Esophagus squamous epithelium (tissue), 5 donors: ENCODE results near the gene ZIK1. TPM values are rescaled to one million over a fixed set of nuclear protein-coding genes. Genes with fewer than 3 reads are reported as not detected.
A peak's percentile ranks its signal among the peaks of the same experiment; 100 is the strongest.

Experiments
- DNase-seq: peaks from one replicate; lab custom pipeline; 2025; lab: John Stamatoyannopoulos, UW
- H3K27ac ChIP-seq, 4 donors: fragments of 200-600 bp; sonication (generic); one replicate each; pipeline ENCODE4 v1.5.1; 2016 to 2019; ENCODE audit warnings: mild to moderate bottlenecking in 1 of 4
- H3K27me3 ChIP-seq, 4 donors: fragments of 200-600 bp; sonication (generic); 1 replicate in 3 of 4; 2 replicates in 1 of 4; pipeline versions ENCODE4 v1.5.1 to v1.6.0; 2017 to 2021; ENCODE audit warnings: antibody characterized with exemption in 1 of 4
- H3K36me3 ChIP-seq, 3 donors: fragments of 200-600 bp; sonication (generic); one replicate each; pipeline ENCODE4 v1.5.1; 2016 to 2019
- H3K4me1 ChIP-seq, 3 donors: fragments of 200-600 bp; sonication (generic); one replicate each; pipeline ENCODE4 v1.5.1; 2017 to 2019
- H3K4me3 ChIP-seq, 4 donors: fragments of 200-600 bp; sonication (generic); 1 replicate in 3 of 4; 2 replicates in 1 of 4; pipeline ENCODE4 v1.5.1; 2016 to 2019; ENCODE audit warnings: mild to moderate bottlenecking in 2 of 4, moderate library complexity in 1 of 4
- H3K9me3 ChIP-seq, 3 donors: fragments of 200-600 bp; sonication (generic); one replicate each; pipeline ENCODE4 v1.5.1; 2016 to 2019
- POLR2A ChIP-seq, 4 donors: fragments of 450-650 bp; IDR thresholded peaks; one replicate each; pipeline ENCODE4 v1.6.1; 2017; ENCODE audit warnings: antibody characterized with exemption in 4 of 4, mild to moderate bottlenecking in 4 of 4, moderate library complexity in 3 of 4
- WGBS, 2 donors: methylation state at CpG; one replicate each; pipeline ENCODE4 v1.1.5; 2018; 5-methylcytosine and 5-hydroxymethylcytosine counted together
- intact Hi-C: fragments of 100-400 bp; cut with DNase I; formaldehyde crosslinking; loops from one replicate; pipeline ENCODE4 v1.15.0; 2022
- total RNA-seq, 4 donors: library from RNA; depleted of rRNA; stranded (reverse); fragments of >200 nt; gene quantifications; one replicate each; pipeline ENCODE4 v1.1.0, GENCODE V29; 2016
- TF ChIP-seq, protein P1 (sequence below), 6 experiments: fragments of 450-650 bp in 4 of 6; fragments of 200-600 bp in 2 of 6; sonication (generic) in 2 of 6; IDR thresholded peaks; one replicate each; pipeline ENCODE4 v1.5.1; 2016 to 2019; ENCODE audit warnings: antibody characterized with exemption in 6 of 6, mild to moderate bottlenecking in 4 of 6, moderate library complexity in 4 of 6
- donor health status: DM: yes; HTN: yes; CAD: no.

The ZIK1 gene
- 1 to 10 TPM in 3 of 4 donors, under 1 TPM in 1; 0.38 to 4.6 (median 3.1) TPM for total RNA-seq

DNA sequence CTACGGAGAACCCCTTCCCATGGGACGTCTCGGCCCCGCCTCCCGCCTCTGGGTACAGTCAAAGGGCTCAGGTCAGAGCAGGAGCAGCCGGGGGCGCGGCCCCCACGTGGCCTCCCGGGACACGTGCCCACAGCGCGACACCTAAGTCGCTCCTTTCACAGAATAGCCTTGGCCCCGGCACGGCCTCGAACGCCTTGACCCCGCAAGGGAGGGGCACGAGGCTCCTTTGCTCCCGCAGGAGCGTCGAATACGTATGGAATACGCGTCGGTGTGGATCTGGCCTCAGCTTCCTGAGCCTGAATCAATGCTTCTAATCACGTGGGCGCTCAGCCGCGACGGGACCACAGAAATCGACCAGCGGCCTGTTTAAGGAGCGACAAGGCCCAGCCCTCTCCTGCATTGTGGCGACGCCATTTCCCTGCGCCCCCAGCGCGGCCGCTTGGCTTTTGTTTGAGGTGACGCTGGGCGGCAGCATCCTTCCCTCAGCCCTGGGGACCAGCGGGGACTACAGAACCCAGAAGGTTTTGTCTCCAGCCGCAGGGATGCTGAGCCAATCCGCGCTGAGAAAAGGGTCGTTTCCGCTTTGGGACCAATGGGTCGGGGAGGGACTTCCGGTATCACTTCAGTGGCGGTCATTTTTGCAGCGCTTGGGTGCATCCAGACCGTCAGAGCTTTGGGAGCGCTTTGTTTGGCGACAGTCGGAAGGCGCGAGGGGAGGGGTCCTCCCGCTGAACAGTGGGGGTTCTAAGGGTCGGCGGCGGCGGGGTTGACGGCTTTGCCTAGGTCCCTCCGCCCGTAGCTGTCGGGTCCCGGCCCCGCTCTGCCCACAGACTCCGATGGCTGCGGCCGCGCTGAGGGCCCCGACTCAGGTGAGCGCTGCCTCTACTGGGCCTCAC, at the start of gene ZIK1:
Gene ZIK1 (plus strand): TSS at position 625 of the 896 bp plus-strand sequence. CDS start 212 bp downstream, at position 837.
- peak within 1 kb of the TSS; percentile 36 to 74 (median 62) for H3K4me3 ChIP-seq
- H3K27ac ChIP-seq = peak within 1 kb of the TSS in 2 of 4 donors; percentile 24 to 63
- no peaks in the 10 kb centered on the region for H3K27me3 ChIP-seq
- H3K9me3 ChIP-seq = peaks cover 0 to 71% (median 25%) of the 10 kb centered on the region in 3 donors
- TF ChIP-seq POLR2A (IDR thresholded peaks at IDR 0.05) = peak in 1 of 4 donors; percentile 14
- TF ChIP-seq, protein P1, sequence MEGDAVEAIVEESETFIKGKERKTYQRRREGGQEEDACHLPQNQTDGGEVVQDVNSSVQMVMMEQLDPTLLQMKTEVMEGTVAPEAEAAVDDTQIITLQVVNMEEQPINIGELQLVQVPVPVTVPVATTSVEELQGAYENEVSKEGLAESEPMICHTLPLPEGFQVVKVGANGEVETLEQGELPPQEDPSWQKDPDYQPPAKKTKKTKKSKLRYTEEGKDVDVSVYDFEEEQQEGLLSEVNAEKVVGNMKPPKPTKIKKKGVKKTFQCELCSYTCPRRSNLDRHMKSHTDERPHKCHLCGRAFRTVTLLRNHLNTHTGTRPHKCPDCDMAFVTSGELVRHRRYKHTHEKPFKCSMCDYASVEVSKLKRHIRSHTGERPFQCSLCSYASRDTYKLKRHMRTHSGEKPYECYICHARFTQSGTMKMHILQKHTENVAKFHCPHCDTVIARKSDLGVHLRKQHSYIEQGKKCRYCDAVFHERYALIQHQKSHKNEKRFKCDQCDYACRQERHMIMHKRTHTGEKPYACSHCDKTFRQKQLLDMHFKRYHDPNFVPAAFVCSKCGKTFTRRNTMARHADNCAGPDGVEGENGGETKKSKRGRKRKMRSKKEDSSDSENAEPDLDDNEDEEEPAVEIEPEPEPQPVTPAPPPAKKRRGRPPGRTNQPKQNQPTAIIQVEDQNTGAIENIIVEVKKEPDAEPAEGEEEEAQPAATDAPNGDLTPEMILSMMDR (IDR thresholded peaks at IDR 0.05) = no peak
- peak; percentile 51 for DNase-seq
- H3K36me3 ChIP-seq = peaks cover 0 to 18% (median 2%) of the 10 kb centered on the region in 3 donors
- WGBS, 2 donors = 3 to 10% methylated on average over 26 to 36 of the region's 76 CpGs
- intact Hi-C loops = no loop called here
- peaks cover 13 to 26% (median 16%) of the 10 kb centered on the region in 3 donors for H3K4me1 ChIP-seq

DNA sequence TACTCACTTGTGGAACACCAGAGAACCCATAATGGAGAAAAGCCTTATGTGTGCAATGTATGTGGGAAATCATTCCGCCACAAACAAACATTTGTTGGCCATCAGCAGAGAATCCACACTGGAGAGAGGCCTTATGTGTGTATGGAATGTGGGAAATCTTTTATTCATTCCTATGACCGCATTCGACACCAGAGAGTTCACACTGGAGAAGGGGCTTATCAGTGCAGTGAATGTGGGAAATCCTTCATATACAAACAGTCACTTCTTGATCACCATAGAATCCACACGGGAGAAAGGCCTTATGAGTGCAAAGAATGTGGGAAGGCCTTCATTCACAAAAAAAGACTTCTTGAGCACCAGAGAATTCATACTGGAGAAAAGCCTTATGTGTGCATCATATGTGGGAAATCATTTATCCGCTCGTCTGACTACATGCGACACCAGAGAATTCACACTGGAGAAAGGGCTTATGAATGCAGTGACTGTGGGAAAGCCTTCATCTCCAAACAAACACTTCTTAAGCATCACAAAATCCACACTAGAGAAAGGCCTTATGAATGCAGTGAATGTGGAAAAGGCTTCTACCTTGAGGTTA, 45.9 kb upstream of the ZIK1 start:
- intact Hi-C loops = no loop called here
- no peaks in the 10 kb centered on the region for H3K4me1 ChIP-seq
- TF ChIP-seq, protein P1 (IDR thresholded peaks at IDR 0.05) = no peak
- TF ChIP-seq POLR2A (IDR thresholded peaks at IDR 0.05) = no peak
- peaks cover 9 to 100% (median 92%) of the 10 kb centered on the region in 3 donors for H3K9me3 ChIP-seq
- peaks cover 26 to 100% (median 29%) of the 10 kb centered on the region in 3 donors for H3K36me3 ChIP-seq
- WGBS, 2 donors = 97 to 98% methylated on average over 7 of the region's 7 CpGs
- no peak for DNase-seq
- no peak overlapping the region for H3K27ac ChIP-seq
- H3K4me3 ChIP-seq = no peak overlapping the region
- no peaks in the 10 kb centered on the region for H3K27me3 ChIP-seq

DNA sequence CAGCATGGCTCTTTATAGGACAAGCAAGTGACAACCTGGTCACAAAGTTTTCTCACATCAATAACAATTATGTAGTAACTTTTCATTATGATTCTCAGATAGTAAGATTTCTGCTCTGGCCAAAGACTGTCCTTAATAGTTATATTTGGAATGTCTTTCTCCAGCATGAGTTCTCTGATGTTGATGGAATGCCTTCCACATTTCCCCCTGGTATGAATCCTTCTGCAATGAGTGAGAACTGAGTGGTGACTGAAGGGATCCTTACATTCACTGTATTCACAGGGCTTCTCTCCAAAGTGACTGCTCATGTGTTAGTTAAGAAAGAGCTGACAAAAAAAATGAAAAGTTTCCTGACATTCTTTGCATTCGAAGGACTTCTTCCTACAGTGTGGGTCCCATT, 37.4 kb upstream of the ZIK1 start:
- H3K9me3 ChIP-seq = peaks cover 19 to 100% (median 89%) of the 10 kb centered on the region in 3 donors
- peak overlapping the region in 1 of 4 donors; percentile 21 for H3K4me3 ChIP-seq
- no peak overlapping the region for H3K27ac ChIP-seq
- DNase-seq = no peak
- no peak for TF ChIP-seq POLR2A (IDR thresholded peaks at IDR 0.05)
- TF ChIP-seq, protein P1 (IDR thresholded peaks at IDR 0.05) = no peak
- no peaks in the 10 kb centered on the region for H3K27me3 ChIP-seq
- peaks cover 29 to 100% (median 30%) of the 10 kb centered on the region in 3 donors for H3K36me3 ChIP-seq
- intact Hi-C loops = no loop called here
- WGBS, 2 donors = 89 to 100% methylated on average over 1 of the region's 1 CpG
- H3K4me1 ChIP-seq = no peaks in the 10 kb centered on the region

DNA sequence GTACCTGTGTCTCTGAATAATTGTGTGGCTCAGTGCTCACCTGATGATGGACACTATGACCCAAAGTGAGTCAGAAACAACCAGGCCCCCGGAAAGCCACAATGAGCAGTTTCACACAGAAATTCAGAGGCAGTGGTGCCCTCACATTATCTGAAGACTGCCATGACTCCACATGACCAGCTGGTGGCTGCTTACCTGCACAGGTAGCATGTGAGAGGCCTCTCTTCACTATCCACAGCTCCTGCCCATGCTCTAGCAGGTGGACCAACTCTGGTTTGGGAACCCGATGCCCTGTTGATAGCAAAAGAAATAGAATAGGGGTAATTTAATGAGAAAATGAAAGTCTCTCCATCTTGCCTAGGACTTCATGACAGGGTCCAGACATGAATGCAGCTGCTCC, 31.5 kb upstream of the ZIK1 start:
- Histone ChIP-seq H3K36me3 (peaks cover 37 to 98% (median 52%) of the 10 kb centered on the region in 3 donors), H3K27ac (no peak overlapping the region), H3K4me1 (no peaks in the 10 kb centered on the region), H3K9me3 (peaks cover 10 to 89% (median 80%) of the 10 kb centered on the region in 3 donors), H3K27me3 (no peaks in the 10 kb centered on the region), H3K4me3 (no peak overlapping the region)
- intact Hi-C loops = no loop called here
- WGBS, 2 donors = 100% methylated on average over 2 of the region's 2 CpGs
- no peak for DNase-seq
- TF ChIP-seq, protein P1 (IDR thresholded peaks at IDR 0.05) = no peak
- no peak for TF ChIP-seq POLR2A (IDR thresholded peaks at IDR 0.05)
